Prostate gland (tissue), 2 donors: ENCODE measurements around the gene IPO5. TPM values are rescaled to one million over a fixed set of nuclear protein-coding genes. Genes with fewer than 3 reads are reported as not detected.

ENCODE experiments used
- DNase-seq: peaks from one replicate; pipeline ENCODE4 v3.0.0-alpha.2; 2019; ENCODE audit warnings: low spot score
- H3K27ac ChIP-seq, 2 donors: fragments of 200-600 bp; sonication (generic); 2 replicates each; pipeline ENCODE4 v1.5.1; 2017 to 2019
- H3K27me3 ChIP-seq: fragments of 200-600 bp; sonication (generic); replicated peaks from 2 replicates; pipeline ENCODE4 v1.5.1; 2019; ENCODE audit not compliant: insufficient read depth
- H3K36me3 ChIP-seq, 2 donors: fragments of 200-600 bp; sonication (generic); 1 replicate in 1 of 2; 2 replicates in 1 of 2; pipeline versions ENCODE4 v1.5.1 to v1.8.1; 2017 to 2019
- H3K4me1 ChIP-seq: fragments of 200-600 bp; sonication (generic); replicated peaks from 2 replicates; pipeline ENCODE4 v1.5.1; 2019
- H3K4me3 ChIP-seq, 2 donors: fragments of 200-600 bp; sonication (generic); 2 replicates each; pipeline ENCODE4 v1.5.1; 2017 to 2019
- H3K9me3 ChIP-seq: fragments of 200-600 bp; sonication (generic); 2 replicates; pipeline ENCODE4 v1.5.1; 2017
- POLR2A ChIP-seq: fragments of 450-650 bp; IDR thresholded peaks from one replicate; pipeline ENCODE4 v1.6.1; 2016; ENCODE audit warnings: antibody characterized with exemption, mild to moderate bottlenecking
- POLR2AphosphoS5 ChIP-seq: sonication (generic); formaldehyde crosslinking; IDR thresholded peaks from one replicate; pipeline ENCODE4 v1.6.1; 2017; ENCODE audit warnings: antibody characterized with exemption
- WGBS: methylation state at CpG from one replicate; pipeline ENCODE4 v1.1.5; 2018; 5-methylcytosine and 5-hydroxymethylcytosine counted together
- intact Hi-C: fragments of 100-400 bp; cut with DNase I; formaldehyde crosslinking; loops from one replicate; pipeline ENCODE4 v1.14.2; 2022
- total RNA-seq, 2 donors: library from RNA; depleted of rRNA; stranded (reverse); fragments of >200 nt; gene quantifications; one replicate each; pipeline ENCODE4 v1.1.0, GENCODE V29; 2016
- TF ChIP-seq, protein P1 (sequence below), 4 experiments: fragments of 200-600 bp in 2 of 4; fragments of 450-650 bp in 2 of 4; sonication (generic) in 2 of 4; IDR thresholded peaks; 1 replicate in 3 of 4; 2 replicates in 1 of 4; pipeline ENCODE4 v1.5.1; 2016 to 2019; ENCODE audit warnings: antibody characterized with exemption in 4 of 4, mild to moderate bottlenecking in 2 of 4, moderate library complexity in 2 of 4

IPO5 gene
- total RNA-seq, 2 donors from 2014 or later = 59.4 to 117 TPM

- TF ChIP-seq, protein P1, sequence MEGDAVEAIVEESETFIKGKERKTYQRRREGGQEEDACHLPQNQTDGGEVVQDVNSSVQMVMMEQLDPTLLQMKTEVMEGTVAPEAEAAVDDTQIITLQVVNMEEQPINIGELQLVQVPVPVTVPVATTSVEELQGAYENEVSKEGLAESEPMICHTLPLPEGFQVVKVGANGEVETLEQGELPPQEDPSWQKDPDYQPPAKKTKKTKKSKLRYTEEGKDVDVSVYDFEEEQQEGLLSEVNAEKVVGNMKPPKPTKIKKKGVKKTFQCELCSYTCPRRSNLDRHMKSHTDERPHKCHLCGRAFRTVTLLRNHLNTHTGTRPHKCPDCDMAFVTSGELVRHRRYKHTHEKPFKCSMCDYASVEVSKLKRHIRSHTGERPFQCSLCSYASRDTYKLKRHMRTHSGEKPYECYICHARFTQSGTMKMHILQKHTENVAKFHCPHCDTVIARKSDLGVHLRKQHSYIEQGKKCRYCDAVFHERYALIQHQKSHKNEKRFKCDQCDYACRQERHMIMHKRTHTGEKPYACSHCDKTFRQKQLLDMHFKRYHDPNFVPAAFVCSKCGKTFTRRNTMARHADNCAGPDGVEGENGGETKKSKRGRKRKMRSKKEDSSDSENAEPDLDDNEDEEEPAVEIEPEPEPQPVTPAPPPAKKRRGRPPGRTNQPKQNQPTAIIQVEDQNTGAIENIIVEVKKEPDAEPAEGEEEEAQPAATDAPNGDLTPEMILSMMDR (IDR thresholded peaks at IDR 0.05) = no peak
- TF ChIP-seq POLR2AphosphoS5 = no peak
- no peak for TF ChIP-seq POLR2A
- Histone ChIP-seq H3K9me3 (no peaks in the 10 kb centered on the region), H3K36me3 (no peaks in the 10 kb centered on the region), H3K4me3 (no peak overlapping the region), H3K27me3 (no peaks in the 10 kb centered on the region), H3K4me1 (no peaks in the 10 kb centered on the region), H3K27ac (no peak overlapping the region)
- WGBS = 81% methylated on average over 9 of the region's 9 CpGs
- DNase-seq = no peak
- intact Hi-C loops = no loop called here
Measured at GRCh38 chr13:98048265-98048664, 94.8 kb downstream of the IPO5 start.

DNA sequence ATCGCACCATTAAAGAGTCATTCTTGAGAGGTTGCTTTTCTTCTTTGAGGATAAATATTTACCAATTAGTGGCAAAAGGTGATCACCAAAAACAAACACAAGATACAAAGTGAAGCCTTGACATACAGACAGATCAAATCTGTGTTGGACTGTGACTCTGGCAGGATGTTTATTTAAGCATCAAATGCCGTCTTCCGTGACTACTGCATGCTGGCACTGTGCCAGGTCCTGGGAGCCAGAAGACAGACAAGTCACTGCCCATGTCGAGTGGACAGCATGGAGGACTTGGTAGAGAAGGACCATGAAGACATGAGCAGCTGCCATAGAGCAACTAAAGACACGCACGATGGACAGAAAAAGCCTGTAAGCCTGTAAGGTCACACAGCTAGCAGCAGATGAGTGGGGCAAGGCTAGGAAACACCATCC is 96.6 kb downstream of the IPO5 start:
- H3K9me3 ChIP-seq = no peaks in the 10 kb centered on the region
- no peaks in the 10 kb centered on the region for H3K4me1 ChIP-seq
- no peak for DNase-seq
- H3K27me3 ChIP-seq = no peaks in the 10 kb centered on the region
- intact Hi-C loops = no loop called here
- H3K4me3 ChIP-seq = no peak overlapping the region
- TF ChIP-seq, protein P1 (IDR thresholded peaks at IDR 0.05) = no peak
- TF ChIP-seq POLR2A (no peak), POLR2AphosphoS5 (no peak)
- no peak overlapping the region for H3K27ac ChIP-seq
- no peaks in the 10 kb centered on the region for H3K36me3 ChIP-seq
- WGBS = 36% methylated on average over 6 of the region's 6 CpGs

DNA sequence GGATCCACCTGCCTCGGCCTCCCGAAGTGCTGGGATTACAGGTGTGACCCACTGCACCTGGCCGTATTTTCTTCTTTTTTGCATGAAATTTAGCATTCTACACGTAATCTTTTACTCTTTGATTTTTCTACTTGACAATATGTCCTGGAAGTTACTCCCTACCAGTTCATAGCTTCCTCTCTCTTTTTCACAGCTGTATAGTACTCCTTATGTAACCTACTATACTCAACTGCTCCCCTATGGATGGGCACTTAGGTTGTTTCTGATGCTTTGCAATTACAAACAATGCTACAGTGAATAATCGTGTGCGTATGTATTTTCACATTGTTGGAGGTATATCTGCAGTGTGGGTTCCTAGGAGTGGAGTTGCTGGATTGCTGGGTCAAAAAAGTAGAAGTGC is 98.9 kb downstream of the IPO5 start:
- Histone ChIP-seq H3K36me3 (no peaks in the 10 kb centered on the region), H3K9me3 (no peaks in the 10 kb centered on the region), H3K4me3 (no peak overlapping the region), H3K27ac (no peak overlapping the region), H3K27me3 (no peaks in the 10 kb centered on the region), H3K4me1 (no peaks in the 10 kb centered on the region)
- 96% methylated on average over 6 of the region's 6 CpGs for WGBS
- intact Hi-C loops = no loop called here
- TF ChIP-seq, protein P1 (IDR thresholded peaks at IDR 0.05) = no peak
- TF ChIP-seq POLR2A = no peak
- no peak for TF ChIP-seq POLR2AphosphoS5
- DNase-seq = no peak

- TF ChIP-seq, protein P1 (IDR thresholded peaks at IDR 0.05) = no peak
- TF ChIP-seq POLR2AphosphoS5 (no peak), POLR2A (no peak)
- 91% methylated on average over 6 of the region's 6 CpGs for WGBS
- H3K4me3 ChIP-seq = no peak overlapping the region
- no peaks in the 10 kb centered on the region for H3K27me3 ChIP-seq
- H3K9me3 ChIP-seq = no peaks in the 10 kb centered on the region
- intact Hi-C loops = no loop called here
- no peaks in the 10 kb centered on the region for H3K36me3 ChIP-seq
- no peak for DNase-seq
- H3K4me1 ChIP-seq = no peaks in the 10 kb centered on the region
- no peak overlapping the region for H3K27ac ChIP-seq
Measured at GRCh38 chr13:98054301-98054700, 100.8 kb downstream of the IPO5 start.

DNA sequence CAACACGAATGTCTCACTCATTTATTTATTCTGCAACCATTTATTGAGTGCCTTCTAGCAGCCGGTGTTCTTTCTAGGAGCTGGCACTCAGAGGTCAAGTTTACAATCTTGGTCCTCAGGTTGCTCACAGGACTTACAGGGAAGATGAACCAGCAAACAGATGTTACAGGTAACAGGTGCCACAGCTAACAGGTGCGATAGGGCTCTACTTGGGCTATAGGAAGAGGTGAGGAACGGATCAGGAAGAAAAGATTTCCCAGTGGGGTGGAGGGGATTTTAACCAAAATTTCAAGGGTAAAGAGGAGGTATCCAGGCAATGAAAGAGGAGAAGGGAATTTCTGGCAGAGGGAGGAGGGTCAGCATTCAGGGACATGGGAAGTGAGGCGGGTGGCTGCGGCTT is 102.1 kb downstream of the IPO5 start:
- WGBS = 74% methylated on average over 6 of the region's 6 CpGs
- no peak for DNase-seq
- Histone ChIP-seq H3K9me3 (no peaks in the 10 kb centered on the region), H3K4me3 (no peak overlapping the region), H3K27ac (no peak overlapping the region), H3K4me1 (no peaks in the 10 kb centered on the region), H3K27me3 (no peaks in the 10 kb centered on the region), H3K36me3 (no peaks in the 10 kb centered on the region)
- TF ChIP-seq POLR2AphosphoS5 (no peak), POLR2A (no peak)
- TF ChIP-seq, protein P1 (IDR thresholded peaks at IDR 0.05) = no peak
- intact Hi-C loops = no loop called here
